Heart right ventricle (tissue), 16 donors: ENCODE measurements around the gene MFF. TPM values are rescaled to one million over a fixed set of nuclear protein-coding genes. Genes with fewer than 3 reads are reported as not detected.
"Not testable (repeated sequence)": the region's sequence is repeated elsewhere in the genome, so short reads cannot be mapped to it uniquely, and the experiment has no call there.

Experiments
- ATAC-seq, 8 donors: fragments of 200-7000 bp; cut with Tn5 transposase; one replicate each; pipeline ENCODE4 v1.9.1; 2020; ENCODE audit warnings: mild to moderate bottlenecking in 8 of 8, moderate library complexity in 8 of 8, moderate number of reproducible peaks in 1 of 8
- DNase-seq, 2 donors: peaks; one replicate each; pipeline ENCODE4 v3.0.0-alpha.2; 2020
- H3K27ac ChIP-seq, 10 donors: fragments of 200-600 bp; sonication (generic) in 2 of 10; one replicate each; pipeline versions ENCODE4 v1.5.0 to v1.8.0; 2020 to 2022; ENCODE audit warnings: mild to moderate bottlenecking in 3 of 10
- H3K27me3 ChIP-seq, 7 donors: fragments of 200-600 bp; one replicate each; pipeline ENCODE4 v1.8.0; 2021 to 2022; ENCODE audit warnings: mild to moderate bottlenecking in 2 of 7
- H3K36me3 ChIP-seq, 9 donors: fragments of 200-600 bp; sonication (generic) in 1 of 9; one replicate each; pipeline versions ENCODE4 v1.5.0 to v1.8.0; 2020 to 2022; ENCODE audit warnings: mild to moderate bottlenecking in 2 of 9
- H3K4me1 ChIP-seq, 9 donors: fragments of 200-600 bp; sonication (generic) in 1 of 9; one replicate each; pipeline versions ENCODE4 v1.5.0 to v1.8.0; 2020 to 2022; ENCODE audit warnings: mild to moderate bottlenecking in 4 of 9
- H3K4me3 ChIP-seq, 10 donors: fragments of 200-600 bp; sonication (generic) in 2 of 10; one replicate each; pipeline versions ENCODE4 v1.5.0 to v1.8.0; 2020 to 2022; ENCODE audit warnings: mild to moderate bottlenecking in 7 of 10, moderate library complexity in 2 of 10
- H3K9me3 ChIP-seq, 11 donors: fragments of 200-600 bp in 10 of 11; sonication (generic) in 2 of 11; one replicate each; pipeline versions ENCODE4 v1.5.0 to v1.8.0; 2013 to 2022; ENCODE audit warnings: mild to moderate bottlenecking in 2 of 11, control low read depth in 1 of 11, moderate library complexity in 1 of 11
- WGBS, 2 donors: extraction: QIAGEN DNeasy Blood & Tissue Kit; methylation state at CpG; one replicate each; pipeline ENCODE4 v1.1.7; 2013; ENCODE audit warnings: inconsistent platforms in 1 of 2; 5-methylcytosine and 5-hydroxymethylcytosine counted together
- intact Hi-C, 10 donors: fragments of 100-400 bp; cut with DNase I; formaldehyde crosslinking; loops; one replicate each; pipeline versions ENCODE4 v1.11.1 to v1.14.2; 2022
- polyA plus RNA-seq, 2 donors: library from polyadenylated mRNA; stranded (reverse); fragments of 200-250 nt; gene quantifications; one replicate each; pipeline ENCODE4 v1.2.3, GENCODE V29; 2013
- total RNA-seq, 10 donors: library from RNA; stranded (reverse); fragmentation: NEBNext Ultra II Directional in 3 of 10; extraction: Animal tissue kit (Norgen Biotek cat#: 25700) in 3 of 10; gene quantifications; one replicate each; pipeline versions ENCODE4 v1.2.1 to v1.2.4, GENCODE V29; 2021 to 2023
- TF ChIP-seq, protein P1 (sequence below), 9 donors: fragments of 200-600 bp; sonication (generic) in 2 of 9; IDR thresholded peaks; one replicate each; pipeline versions ENCODE4 v1.5.0 to v1.8.0; 2021 to 2022; ENCODE audit warnings: antibody characterized with exemption in 9 of 9, mild to moderate bottlenecking in 5 of 9, moderate library complexity in 1 of 9
- donor health status: Arrhythmogenic right ventricular cardiomyopathy.
- donor health status: ischemic (EF 13 %, LVEDD 7.1; RV severe dilation, severe dysfunction).
- donor health status: healthy with polysubstance abuse.
- donor health status: DM: no; HTN: yes; CAD: no.
- donor health status: DM: no; HTN: no; CAD: no.
- donor health status: ischemic (EF 25% LVEDD 6.9; RV normal size, moderate dysfunction).
- donor health status: ischemic (EF 25% LVEDD 5.7; RV mildly dilated, moderate dysfunction).
- donor health status: healthy.
- donor health status: DM: yes; HTN: yes; CAD: no.
- donor health status: Ischemic cardiomyopathy.
- donor health status: ischemic (EF 35%, LVEDD 5.7; RV mildly dilated, moderate dysfunction).
- donor health status: nonischemic (EF 11% LVEDD 7.7; RV severe dilation, severe dysfunction).
- donor health status: DM: yes; HTN: yes; CAD: no.
- donor health status: PGD.
- donor health status: ischemic (EF 29% LVEDD 5.4; RV normal size, mild dysfunction).
- donor health status: nonischemic (EF 23%, LVEDD 6.1; RV moderate dilation, normal function).

MFF gene
- total and polyA plus RNA-seq, 12 donors, result 58.4 to 102 (median 77.7) TPM

DNA sequence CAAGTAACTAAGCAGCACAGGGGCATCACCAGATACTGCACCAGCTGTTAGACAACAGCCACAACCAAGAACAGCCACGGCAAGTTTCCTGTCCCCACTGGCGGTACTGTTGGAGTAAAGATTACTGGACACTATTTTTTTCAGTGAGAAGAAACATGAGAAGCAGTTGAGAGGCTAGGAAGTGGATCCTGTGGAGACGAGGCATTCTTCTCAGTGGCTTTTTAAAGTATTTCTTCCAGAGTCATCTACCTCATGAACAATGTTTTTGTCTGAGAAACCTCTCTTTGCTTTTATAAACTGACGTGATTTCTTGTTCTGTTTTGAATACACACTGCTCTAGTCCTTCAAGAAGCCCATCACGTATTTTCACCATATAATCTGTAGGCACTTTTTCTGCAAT is 35.3 kb downstream of the MFF start:
- Histone ChIP-seq H3K9me3 (no peaks in the 10 kb centered on the region), H3K4me3 (no peak overlapping the region), H3K27ac (no peak overlapping the region), H3K36me3 (peaks cover 0 to 60% (median 36%) of the 10 kb centered on the region in 9 donors), H3K4me1 (no peaks in the 10 kb centered on the region), H3K27me3 (no peaks in the 10 kb centered on the region)
- intact Hi-C loops, result no loop called here
- ATAC-seq (no peak), DNase-seq (no peak)
- TF ChIP-seq, protein P1, sequence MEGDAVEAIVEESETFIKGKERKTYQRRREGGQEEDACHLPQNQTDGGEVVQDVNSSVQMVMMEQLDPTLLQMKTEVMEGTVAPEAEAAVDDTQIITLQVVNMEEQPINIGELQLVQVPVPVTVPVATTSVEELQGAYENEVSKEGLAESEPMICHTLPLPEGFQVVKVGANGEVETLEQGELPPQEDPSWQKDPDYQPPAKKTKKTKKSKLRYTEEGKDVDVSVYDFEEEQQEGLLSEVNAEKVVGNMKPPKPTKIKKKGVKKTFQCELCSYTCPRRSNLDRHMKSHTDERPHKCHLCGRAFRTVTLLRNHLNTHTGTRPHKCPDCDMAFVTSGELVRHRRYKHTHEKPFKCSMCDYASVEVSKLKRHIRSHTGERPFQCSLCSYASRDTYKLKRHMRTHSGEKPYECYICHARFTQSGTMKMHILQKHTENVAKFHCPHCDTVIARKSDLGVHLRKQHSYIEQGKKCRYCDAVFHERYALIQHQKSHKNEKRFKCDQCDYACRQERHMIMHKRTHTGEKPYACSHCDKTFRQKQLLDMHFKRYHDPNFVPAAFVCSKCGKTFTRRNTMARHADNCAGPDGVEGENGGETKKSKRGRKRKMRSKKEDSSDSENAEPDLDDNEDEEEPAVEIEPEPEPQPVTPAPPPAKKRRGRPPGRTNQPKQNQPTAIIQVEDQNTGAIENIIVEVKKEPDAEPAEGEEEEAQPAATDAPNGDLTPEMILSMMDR (IDR thresholded peaks at IDR 0.05), result no peak
- 65 to 74% methylated on average over 5 of the region's 5 CpGs for WGBS, 2 donors

DNA sequence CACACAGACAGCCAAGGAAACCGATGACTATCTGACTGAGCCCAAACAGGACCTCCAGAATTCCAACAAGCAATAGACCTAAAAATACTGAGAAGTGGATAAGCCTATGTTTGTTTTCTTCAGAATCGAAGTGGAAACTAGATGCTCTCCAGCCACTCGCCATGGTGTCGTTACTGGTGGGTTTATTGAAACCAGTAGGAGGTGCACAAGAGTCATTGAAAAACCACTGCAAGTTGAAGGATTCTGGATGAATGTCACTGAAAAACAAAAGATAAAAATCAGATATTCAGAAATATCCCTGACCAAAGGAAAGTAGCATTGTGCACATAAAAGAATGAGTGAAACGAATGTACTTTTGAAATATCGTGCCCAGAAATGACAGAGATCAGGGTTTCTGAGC is 38.7 kb downstream of the MFF start:
- DNase-seq (no peak), ATAC-seq (no peak)
- Histone ChIP-seq H3K27ac (no peak overlapping the region), H3K36me3 (peaks cover 0 to 26% (median 9%) of the 10 kb centered on the region in 9 donors), H3K4me3 (no peak overlapping the region), H3K27me3 (no peaks in the 10 kb centered on the region), H3K4me1 (peaks cover 0 to 26% (median 0%) of the 10 kb centered on the region in 9 donors), H3K9me3 (no peaks in the 10 kb centered on the region)
- intact Hi-C loops, result no loop called here
- WGBS, 2 donors, result 91 to 93% methylated on average over 6 of the region's 6 CpGs
- TF ChIP-seq, protein P1 (IDR thresholded peaks at IDR 0.05), result peak in 1 of 9 donors; percentile 39

DNA sequence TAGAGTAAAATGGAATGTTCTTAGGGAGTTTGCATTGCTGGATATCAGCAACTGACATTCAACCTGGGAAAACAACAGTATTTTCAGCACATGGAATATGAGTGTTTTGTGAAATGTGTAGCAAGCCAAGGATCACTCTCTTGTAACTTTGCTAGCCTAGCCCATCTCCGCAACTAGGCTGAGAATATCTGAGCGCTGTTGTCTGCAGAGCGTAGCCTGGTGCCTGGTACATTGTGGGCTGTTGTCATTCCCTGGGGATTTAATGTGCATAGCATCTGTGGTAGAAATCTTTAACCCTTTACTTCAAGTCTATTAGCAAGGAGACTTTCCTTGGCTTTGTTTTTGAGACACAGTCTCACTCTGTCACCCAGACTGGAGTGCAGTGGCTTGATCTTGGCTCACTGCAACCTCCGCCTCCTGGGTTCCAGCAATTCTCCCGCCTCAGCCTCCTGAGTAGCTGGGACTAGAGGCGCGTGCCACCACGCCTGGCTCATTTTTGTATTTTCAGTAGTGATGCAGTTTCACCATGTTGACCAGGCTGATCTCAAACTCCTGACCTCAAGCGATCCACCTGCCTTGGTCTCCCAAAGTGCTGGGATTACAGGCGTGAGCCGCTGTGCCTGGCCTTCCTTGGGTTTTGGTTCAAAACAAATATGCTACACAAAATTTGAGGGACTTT is 39.7 kb downstream of the MFF start:
- H3K27me3 ChIP-seq, H3K9me3 ChIP-seq, H3K4me3 ChIP-seq, H3K27ac ChIP-seq, intact Hi-C loops, ATAC-seq, DNase-seq: not testable (repeated sequence)
- peaks cover 0 to 36% (median 0%) of the 10 kb centered on the region in 9 donors for H3K4me1 ChIP-seq
- WGBS, 2 donors, result 83 to 88% methylated on average over 11 of the region's 11 CpGs
- peaks cover 0 to 16% (median 0%) of the 10 kb centered on the region in 9 donors for H3K36me3 ChIP-seq

- peaks cover 0 to 5% (median 0%) of the 10 kb centered on the region in 9 donors for H3K36me3 ChIP-seq
- DNase-seq (no peak), ATAC-seq (no peak)
- H3K4me1 ChIP-seq, result peaks cover 0 to 47% (median 0%) of the 10 kb centered on the region in 9 donors
- TF ChIP-seq, protein P1 (IDR thresholded peaks at IDR 0.05), result no peak
- H3K9me3 ChIP-seq, result no peaks in the 10 kb centered on the region
- WGBS, 2 donors, result 58 to 68% methylated on average over 3 of the region's 3 CpGs
- H3K4me3 ChIP-seq, result no peak overlapping the region
- H3K27ac ChIP-seq, result peak overlapping the region in 1 of 10 donors; percentile 84
- intact Hi-C loops, result no loop called here
- no peaks in the 10 kb centered on the region for H3K27me3 ChIP-seq
Measured at GRCh38 chr2:227365833-227366232, 40.8 kb downstream of the MFF start.
